Transverse colon (tissue), 4 donors: ENCODE data around the gene PPM1H. TPM values are rescaled to one million over a fixed set of nuclear protein-coding genes. Genes with fewer than 3 reads are reported as not detected.
"Not testable (repeated sequence)": the region's sequence is repeated elsewhere in the genome, so short reads cannot be mapped to it uniquely, and the experiment has no call there.

Experiments
- DNase-seq: peaks from one replicate; pipeline ENCODE4 v3.0.0-alpha.2; 2019
- H3K27ac ChIP-seq, 4 donors: fragments of 200-600 bp; sonication (generic); 2 replicates each; pipeline ENCODE4 v1.5.1; 2016 to 2018; ENCODE audit warnings: inconsistent platforms in 4 of 4
- H3K27me3 ChIP-seq: fragments of 200-600 bp; sonication (generic); 2 replicates; pipeline ENCODE4 v1.5.1; 2017; ENCODE audit warnings: inconsistent platforms
- H3K36me3 ChIP-seq, 4 donors: fragments of 200-600 bp; sonication (generic); 2 replicates each; pipeline ENCODE4 v1.5.1; 2017 to 2019; ENCODE audit warnings: inconsistent platforms in 4 of 4
- H3K4me1 ChIP-seq, 4 donors: fragments of 200-600 bp; sonication (generic); 2 replicates each; pipeline ENCODE4 v1.5.1; 2017 to 2020; ENCODE audit warnings: inconsistent platforms in 4 of 4
- H3K4me3 ChIP-seq, 4 donors: fragments of 200-600 bp; sonication (generic); 1 replicate in 1 of 4; 2 replicates in 3 of 4; pipeline versions ENCODE4 v1.5.1 to v1.6.1; 2017 to 2019; ENCODE audit warnings: inconsistent platforms in 4 of 4
- H3K9me3 ChIP-seq, 2 donors: fragments of 200-600 bp; sonication (generic); 2 replicates each; pipeline ENCODE4 v1.5.1; 2017 to 2019; ENCODE audit warnings: inconsistent platforms in 2 of 2
- EP300 ChIP-seq: sonication (generic); formaldehyde crosslinking; IDR thresholded peaks from one replicate; pipeline ENCODE4 v1.6.1; 2017; ENCODE audit warnings: antibody characterized with exemption, low read depth
- POLR2A ChIP-seq: fragments of 450-650 bp; IDR thresholded peaks from one replicate; pipeline ENCODE4 v1.6.1; 2016; ENCODE audit warnings: antibody characterized with exemption, mild to moderate bottlenecking, moderate library complexity
- POLR2AphosphoS5 ChIP-seq, 3 donors: sonication (generic); formaldehyde crosslinking; IDR thresholded peaks; one replicate each; pipeline ENCODE4 v1.6.1; 2016; ENCODE audit warnings: antibody characterized with exemption in 3 of 3
- WGBS, 2 donors: methylation state at CpG; one replicate each; pipeline ENCODE4 v1.1.5; 2018; ENCODE audit warnings: low coverage in 1 of 2; 5-methylcytosine and 5-hydroxymethylcytosine counted together
- in situ Hi-C, 4 donors: fragments of 200-750 bp; cut with MboI; loops; one replicate each; pipeline versions ENCODE4 v1.15.0 to v1.15.1; 2017; ENCODE audit warnings: low sequenced_read_pairs in 3 of 4, low pct_ligation_motif_present in 1 of 4, low pct_unique_long_range_greater_than_20kb in 1 of 4
- intact Hi-C: fragments of 100-400 bp; cut with DNase I; formaldehyde crosslinking; loops from one replicate; pipeline ENCODE4 v1.15.1; 2023; ENCODE audit warnings: low total_unique reads
- total RNA-seq, 4 donors: library from RNA; depleted of rRNA; stranded (reverse); fragments of >200 nt; gene quantifications; one replicate each; pipeline ENCODE4 v1.1.0, GENCODE V29; 2016
- TF ChIP-seq, protein P1 (sequence below), 5 experiments: fragments of 200-600 bp in 3 of 5; fragments of 450-650 bp in 2 of 5; sonication (generic) in 3 of 5; IDR thresholded peaks; 1 replicate in 2 of 5; 2 replicates in 3 of 5; pipeline ENCODE4 v1.5.1; 2016 to 2017; ENCODE audit warnings: antibody characterized with exemption in 5 of 5, inconsistent platforms in 3 of 5, mild to moderate bottlenecking in 2 of 5, moderate library complexity in 1 of 5

The PPM1H gene
- total RNA-seq, 4 donors from 2014 or later: 0.37 to 3.2 (median 2.8) TPM

DNA sequence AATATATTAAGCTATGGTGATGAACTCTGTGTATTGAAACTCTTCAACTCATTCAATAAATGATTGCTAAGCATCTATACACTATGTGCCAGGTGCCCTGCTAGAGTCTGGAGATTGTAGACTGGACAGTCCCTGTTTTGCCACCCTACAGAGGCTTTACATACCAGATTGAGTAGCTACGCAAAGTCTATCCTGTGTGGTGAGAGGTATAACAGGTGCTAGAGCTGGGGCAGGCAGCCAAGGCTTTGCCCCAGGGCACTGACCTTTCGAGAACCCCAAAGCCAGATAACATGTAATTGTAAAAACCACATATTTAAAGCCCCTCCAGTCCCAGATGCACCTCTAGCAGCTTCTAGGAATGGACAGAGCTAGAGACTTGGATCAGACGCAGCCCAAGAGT lies 52.8 kb downstream of the PPM1H start:
- no peaks in the 10 kb centered on the region for H3K4me1 ChIP-seq
- H3K9me3 ChIP-seq: no peaks in the 10 kb centered on the region
- intact Hi-C loops: no loop called here
- no peaks in the 10 kb centered on the region for H3K27me3 ChIP-seq
- no peaks in the 10 kb centered on the region for H3K36me3 ChIP-seq
- H3K4me3 ChIP-seq: no peak overlapping the region
- TF ChIP-seq, protein P1, sequence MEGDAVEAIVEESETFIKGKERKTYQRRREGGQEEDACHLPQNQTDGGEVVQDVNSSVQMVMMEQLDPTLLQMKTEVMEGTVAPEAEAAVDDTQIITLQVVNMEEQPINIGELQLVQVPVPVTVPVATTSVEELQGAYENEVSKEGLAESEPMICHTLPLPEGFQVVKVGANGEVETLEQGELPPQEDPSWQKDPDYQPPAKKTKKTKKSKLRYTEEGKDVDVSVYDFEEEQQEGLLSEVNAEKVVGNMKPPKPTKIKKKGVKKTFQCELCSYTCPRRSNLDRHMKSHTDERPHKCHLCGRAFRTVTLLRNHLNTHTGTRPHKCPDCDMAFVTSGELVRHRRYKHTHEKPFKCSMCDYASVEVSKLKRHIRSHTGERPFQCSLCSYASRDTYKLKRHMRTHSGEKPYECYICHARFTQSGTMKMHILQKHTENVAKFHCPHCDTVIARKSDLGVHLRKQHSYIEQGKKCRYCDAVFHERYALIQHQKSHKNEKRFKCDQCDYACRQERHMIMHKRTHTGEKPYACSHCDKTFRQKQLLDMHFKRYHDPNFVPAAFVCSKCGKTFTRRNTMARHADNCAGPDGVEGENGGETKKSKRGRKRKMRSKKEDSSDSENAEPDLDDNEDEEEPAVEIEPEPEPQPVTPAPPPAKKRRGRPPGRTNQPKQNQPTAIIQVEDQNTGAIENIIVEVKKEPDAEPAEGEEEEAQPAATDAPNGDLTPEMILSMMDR (IDR thresholded peaks at IDR 0.05): no peak
- no peak for TF ChIP-seq EP300
- no peak for TF ChIP-seq POLR2AphosphoS5 (IDR thresholded peaks at IDR 0.05)
- TF ChIP-seq POLR2A: no peak
- DNase-seq: no peak
- in situ Hi-C loops: no loop called here
- H3K27ac ChIP-seq: no peak overlapping the region
- WGBS, 2 donors: 88 to 100% methylated on average over 1 to 3 of the region's 3 CpGs

DNA sequence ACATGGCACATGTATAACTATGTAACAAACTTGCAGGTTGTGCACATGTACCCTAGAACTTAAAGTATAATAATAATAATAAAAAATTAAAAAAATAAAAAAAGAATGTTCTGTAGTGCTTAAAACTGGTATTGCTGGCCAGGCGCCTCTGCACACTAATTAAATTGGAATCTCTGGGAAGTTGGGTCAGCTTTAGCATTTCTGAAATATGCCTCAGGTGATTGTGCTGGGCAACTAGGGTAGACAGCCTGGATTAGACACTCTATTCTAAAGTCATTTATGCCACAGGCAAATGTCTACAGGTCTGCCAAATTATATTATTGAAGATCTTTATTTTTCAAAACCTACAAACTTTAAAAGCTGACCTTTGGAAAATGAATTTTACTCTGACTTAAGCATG lies 55.3 kb downstream of the PPM1H start:
- TF ChIP-seq EP300 (no peak), POLR2AphosphoS5 (IDR thresholded peaks at IDR 0.05) (no peak), POLR2A (no peak)
- TF ChIP-seq, protein P1 (IDR thresholded peaks at IDR 0.05): no peak
- 84 to 100% methylated on average over 1 of the region's 1 CpG for WGBS, 2 donors
- no peaks in the 10 kb centered on the region for H3K27me3 ChIP-seq
- H3K27ac ChIP-seq: no peak overlapping the region
- H3K9me3 ChIP-seq: no peaks in the 10 kb centered on the region
- in situ Hi-C loops: no loop called here
- H3K36me3 ChIP-seq: no peaks in the 10 kb centered on the region
- H3K4me3 ChIP-seq: no peak overlapping the region
- no peaks in the 10 kb centered on the region for H3K4me1 ChIP-seq
- no peak for DNase-seq
- intact Hi-C loops: no loop called here

DNA sequence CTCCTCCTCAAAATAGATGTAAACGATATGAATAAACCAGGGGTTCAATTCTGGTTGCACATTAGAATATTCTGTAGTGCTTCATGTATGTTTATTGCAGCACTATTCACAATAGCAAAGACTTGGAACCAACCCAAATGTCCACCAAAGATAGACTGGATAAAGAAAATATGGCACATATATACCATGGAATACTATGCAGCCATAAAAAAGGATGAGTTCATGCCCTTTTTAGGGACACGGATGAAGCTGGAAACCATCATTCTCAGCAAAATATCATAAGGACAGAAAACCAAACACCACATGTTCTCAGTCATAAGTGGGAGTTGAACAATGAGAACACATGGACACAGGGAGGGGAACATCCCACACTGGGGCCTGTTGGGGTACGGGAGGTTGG lies 55.7 kb downstream of the PPM1H start:
- WGBS, 2 donors: 90 to 96% methylated on average over 3 of the region's 3 CpGs
- in situ Hi-C loops, H3K9me3 ChIP-seq, intact Hi-C loops, H3K4me3 ChIP-seq, DNase-seq, H3K36me3 ChIP-seq, H3K27ac ChIP-seq, H3K27me3 ChIP-seq, H3K4me1 ChIP-seq: not testable (repeated sequence)

DNA sequence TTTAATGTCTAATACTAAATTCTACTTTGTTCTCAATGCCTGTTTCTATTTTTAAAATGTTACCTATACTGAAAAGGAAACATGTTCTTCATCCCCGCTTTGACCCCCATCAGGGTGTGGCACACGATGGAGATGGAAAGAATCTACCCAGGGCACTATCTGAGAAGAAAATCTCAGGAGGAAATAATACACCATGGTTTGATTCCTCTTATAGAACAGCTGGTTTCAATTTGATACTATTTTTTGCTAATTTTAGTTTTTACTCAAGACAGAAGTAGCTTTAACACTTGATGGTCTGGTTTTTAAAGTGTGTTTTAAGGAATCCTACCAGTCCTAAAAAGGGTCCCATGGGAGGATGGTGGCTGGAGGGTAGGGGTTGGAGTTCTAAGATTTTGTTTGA lies 56.7 kb downstream of the PPM1H start:
- intact Hi-C loops: no loop called here

More for the DNA sequence above, 56.7 kb downstream of the PPM1H start:
- no peaks in the 10 kb centered on the region for H3K36me3 ChIP-seq
- no peaks in the 10 kb centered on the region for H3K27me3 ChIP-seq
- no peak overlapping the region for H3K4me3 ChIP-seq
- 67 to 69% methylated on average over 2 of the region's 2 CpGs for WGBS, 2 donors
- DNase-seq: no peak
- in situ Hi-C loops: no loop called here
- H3K4me1 ChIP-seq: no peaks in the 10 kb centered on the region
- H3K9me3 ChIP-seq: no peaks in the 10 kb centered on the region
- no peak overlapping the region for H3K27ac ChIP-seq
- TF ChIP-seq, protein P1 (IDR thresholded peaks at IDR 0.05): no peak
- TF ChIP-seq POLR2A (no peak), POLR2AphosphoS5 (IDR thresholded peaks at IDR 0.05) (no peak), EP300 (no peak)
